Measurements from ENCODE around the gene CLTRN.

Gene CLTRN

DNA sequence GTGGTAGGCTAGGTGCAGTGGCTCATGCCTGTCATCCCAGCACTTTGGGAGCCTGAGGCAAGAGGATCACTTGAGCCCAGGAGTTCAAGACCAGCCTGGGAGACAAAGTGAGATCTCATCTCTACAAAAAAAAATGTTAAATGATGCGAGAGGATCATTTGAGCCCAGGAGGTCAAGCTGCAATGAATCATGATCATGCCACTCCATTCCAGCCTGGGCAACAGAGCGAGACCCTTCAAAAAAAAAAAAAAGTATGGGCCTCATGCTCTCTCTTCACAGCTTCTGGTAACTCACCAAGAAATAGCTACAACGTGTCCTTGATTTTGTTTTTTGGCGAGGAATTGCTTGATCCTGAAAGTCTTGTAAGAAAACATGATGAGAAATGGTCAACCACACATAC, 65.1 kb downstream of the CLTRN start:
- no peaks in the 10 kb centered on the region for H3K27me3 ChIP-seq (ENCODE audit: low read depth, low read length)

DNA sequence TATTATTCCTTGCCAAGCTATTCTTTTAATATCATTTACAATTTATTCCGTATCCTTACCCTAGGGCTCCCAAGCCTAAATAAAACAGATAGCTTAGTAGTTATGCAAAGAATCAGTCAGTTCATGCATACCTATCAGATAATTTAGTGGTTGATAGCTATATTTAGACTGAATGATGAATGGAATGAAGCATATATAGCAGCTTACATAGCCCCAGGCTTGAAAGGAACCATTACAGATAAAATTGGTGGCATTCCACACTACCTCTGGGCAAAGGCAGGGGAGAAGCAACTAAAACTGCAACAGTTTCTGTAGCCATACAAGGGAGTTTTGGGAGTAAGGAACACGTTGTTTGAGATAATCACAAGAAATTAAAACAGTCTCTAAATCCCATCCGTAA, 66.6 kb downstream of the CLTRN start:
- Histone ChIP-seq H3K9ac (ENCODE audit: low read length) (no peak overlapping the region), H3K27me3 (ENCODE audit: low read depth, low read length) (no peaks in the 10 kb centered on the region), H3K27ac (ENCODE audit: low read length) (no peak overlapping the region), H3K36me3 (replicated peaks; ENCODE audit: low read depth, low read length) (no peaks in the 10 kb centered on the region), H3K79me2 (ENCODE audit: low read length) (no peaks in the 10 kb centered on the region), H4K20me1 (ENCODE audit: insufficient read depth, low read length) (no peaks in the 10 kb centered on the region), H2AFZ (ENCODE audit: low read depth, low read length) (no peak overlapping the region), H3K4me3 (ENCODE audit: low read length) (no peak overlapping the region), H3K4me1 (ENCODE audit: low read length) (peaks cover 15% of the 10 kb centered on the region), H3K4me2 (ENCODE audit: low read length) (no peak overlapping the region), H3K9me3 (ENCODE audit: insufficient read depth, low read length) (no peaks in the 10 kb centered on the region)
- TF ChIP-seq EZH2phosphoT487 (IDR thresholded peaks at IDR 0.05; ENCODE audit: low read depth): no peak

More for the DNA sequence above, 65.1 kb downstream of the CLTRN start:
- H3K4me2 ChIP-seq (ENCODE audit: low read length): no peak overlapping the region
- H3K9ac ChIP-seq (ENCODE audit: low read length): no peak overlapping the region
- H3K79me2 ChIP-seq (ENCODE audit: low read length): no peaks in the 10 kb centered on the region
- H3K4me1 ChIP-seq (ENCODE audit: low read length): peaks cover 15% of the 10 kb centered on the region
- H2AFZ ChIP-seq (ENCODE audit: low read depth, low read length): no peak overlapping the region
- no peak overlapping the region for H3K4me3 ChIP-seq (ENCODE audit: low read length)
- H3K9me3 ChIP-seq (ENCODE audit: insufficient read depth, low read length): no peaks in the 10 kb centered on the region
- no peaks in the 10 kb centered on the region for H4K20me1 ChIP-seq (ENCODE audit: insufficient read depth, low read length)
- no peaks in the 10 kb centered on the region for H3K36me3 ChIP-seq (replicated peaks; ENCODE audit: low read depth, low read length)
- no peak overlapping the region for H3K27ac ChIP-seq (ENCODE audit: low read length)
- TF ChIP-seq EZH2phosphoT487 (IDR thresholded peaks at IDR 0.05; ENCODE audit: low read depth): no peak
- TF ChIP-seq, protein P1, sequence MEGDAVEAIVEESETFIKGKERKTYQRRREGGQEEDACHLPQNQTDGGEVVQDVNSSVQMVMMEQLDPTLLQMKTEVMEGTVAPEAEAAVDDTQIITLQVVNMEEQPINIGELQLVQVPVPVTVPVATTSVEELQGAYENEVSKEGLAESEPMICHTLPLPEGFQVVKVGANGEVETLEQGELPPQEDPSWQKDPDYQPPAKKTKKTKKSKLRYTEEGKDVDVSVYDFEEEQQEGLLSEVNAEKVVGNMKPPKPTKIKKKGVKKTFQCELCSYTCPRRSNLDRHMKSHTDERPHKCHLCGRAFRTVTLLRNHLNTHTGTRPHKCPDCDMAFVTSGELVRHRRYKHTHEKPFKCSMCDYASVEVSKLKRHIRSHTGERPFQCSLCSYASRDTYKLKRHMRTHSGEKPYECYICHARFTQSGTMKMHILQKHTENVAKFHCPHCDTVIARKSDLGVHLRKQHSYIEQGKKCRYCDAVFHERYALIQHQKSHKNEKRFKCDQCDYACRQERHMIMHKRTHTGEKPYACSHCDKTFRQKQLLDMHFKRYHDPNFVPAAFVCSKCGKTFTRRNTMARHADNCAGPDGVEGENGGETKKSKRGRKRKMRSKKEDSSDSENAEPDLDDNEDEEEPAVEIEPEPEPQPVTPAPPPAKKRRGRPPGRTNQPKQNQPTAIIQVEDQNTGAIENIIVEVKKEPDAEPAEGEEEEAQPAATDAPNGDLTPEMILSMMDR (IDR thresholded peaks at IDR 0.05; ENCODE audit: low read depth, low read length): no peak

DNA sequence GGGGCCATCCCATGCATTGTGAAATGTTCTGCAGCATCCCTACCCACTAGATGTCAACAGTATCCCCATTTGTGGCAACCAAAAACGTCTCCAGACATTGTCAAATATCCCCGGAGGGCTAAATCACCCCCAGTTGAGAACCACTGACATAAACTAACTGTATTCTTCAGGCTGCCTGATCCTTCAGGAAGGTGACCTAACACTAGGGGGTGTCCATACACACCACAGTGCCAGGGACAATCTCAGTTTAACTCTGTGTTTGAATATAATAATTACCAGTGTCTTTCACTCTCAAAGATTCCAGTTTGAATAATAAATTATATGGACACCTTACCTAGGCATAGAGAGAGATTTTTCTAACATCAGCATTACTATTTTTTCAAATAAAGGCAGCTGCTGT, 70.2 kb downstream of the CLTRN start:
- Histone ChIP-seq H3K4me3 (ENCODE audit: low read length) (no peak overlapping the region), H4K20me1 (ENCODE audit: insufficient read depth, low read length) (no peaks in the 10 kb centered on the region), H2AFZ (ENCODE audit: low read depth, low read length) (no peak overlapping the region), H3K27ac (ENCODE audit: low read length) (no peak overlapping the region), H3K4me2 (ENCODE audit: low read length) (no peak overlapping the region), H3K36me3 (replicated peaks; ENCODE audit: low read depth, low read length) (no peaks in the 10 kb centered on the region), H3K9me3 (ENCODE audit: insufficient read depth, low read length) (no peaks in the 10 kb centered on the region), H3K79me2 (ENCODE audit: low read length) (no peaks in the 10 kb centered on the region), H3K4me1 (ENCODE audit: low read length) (peaks cover 15% of the 10 kb centered on the region), H3K27me3 (ENCODE audit: low read depth, low read length) (no peaks in the 10 kb centered on the region), H3K9ac (ENCODE audit: low read length) (no peak overlapping the region)
- TF ChIP-seq, protein P1 (IDR thresholded peaks at IDR 0.05; ENCODE audit: low read depth, low read length): peak; percentile 36
- no peak for TF ChIP-seq EZH2phosphoT487 (IDR thresholded peaks at IDR 0.05; ENCODE audit: low read depth)

DNA sequence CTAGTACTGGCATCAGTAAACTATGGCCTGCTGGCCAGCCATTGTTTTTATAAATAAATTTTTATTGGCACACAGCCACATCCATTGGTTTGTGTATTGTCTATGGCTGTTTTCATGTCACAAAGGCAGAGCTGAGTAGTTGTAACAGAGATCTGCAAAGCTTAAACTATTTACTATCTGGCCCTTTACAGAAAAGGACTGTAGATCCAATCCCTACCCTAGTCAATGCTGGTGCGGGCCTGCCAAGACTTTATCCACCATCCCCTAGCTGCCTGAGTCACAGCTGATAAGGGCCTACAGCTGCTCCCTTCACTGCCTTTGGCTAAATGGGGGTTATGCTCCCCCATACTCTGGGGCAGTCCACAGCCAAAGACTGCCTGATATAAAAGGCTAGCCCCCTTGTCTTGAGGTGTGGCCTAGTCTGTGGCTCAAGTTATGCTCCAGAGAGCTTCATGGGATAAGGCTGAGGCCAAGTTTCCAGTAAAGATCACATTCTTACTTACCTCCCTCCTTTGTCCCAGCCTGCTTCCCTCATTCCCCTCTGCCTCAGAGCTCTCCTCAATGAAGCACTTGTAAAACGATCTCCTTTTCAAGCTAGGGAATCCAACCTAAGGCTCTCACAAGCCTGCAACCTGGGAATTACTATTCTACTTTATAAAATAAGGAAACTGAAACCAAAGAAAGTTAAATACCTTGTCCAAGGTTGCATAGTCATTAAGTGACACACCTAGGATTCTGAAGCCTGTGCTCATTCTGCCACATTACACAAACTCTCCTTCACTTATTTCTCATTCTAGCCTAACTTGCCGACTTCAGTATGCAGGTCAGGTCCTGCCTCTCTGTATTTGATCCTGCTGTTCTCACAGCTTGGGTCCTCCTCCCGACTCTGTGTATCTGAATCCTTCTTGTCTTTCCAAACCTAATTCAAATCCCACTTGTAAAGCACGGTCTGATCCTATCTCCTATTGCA, 84.5 kb downstream of the CLTRN start:
- H4K20me1 ChIP-seq (ENCODE audit: insufficient read depth, low read length): no peaks in the 10 kb centered on the region
- TF ChIP-seq EZH2phosphoT487 (IDR thresholded peaks at IDR 0.05; ENCODE audit: low read depth): no peak
- TF ChIP-seq, protein P1 (IDR thresholded peaks at IDR 0.05; ENCODE audit: low read depth, low read length): no peak
- H3K27me3 ChIP-seq (ENCODE audit: low read depth, low read length): no peaks in the 10 kb centered on the region
- no peak overlapping the region for H3K4me2 ChIP-seq (ENCODE audit: low read length)
- no peaks in the 10 kb centered on the region for H3K9me3 ChIP-seq (ENCODE audit: insufficient read depth, low read length)
- H3K4me3 ChIP-seq (ENCODE audit: low read length): no peak overlapping the region
- H2AFZ ChIP-seq (ENCODE audit: low read depth, low read length): no peak overlapping the region
- H3K27ac ChIP-seq (ENCODE audit: low read length): no peak overlapping the region
- no peak overlapping the region for H3K9ac ChIP-seq (ENCODE audit: low read length)
- H3K79me2 ChIP-seq (ENCODE audit: low read length): no peaks in the 10 kb centered on the region
- H3K4me1 ChIP-seq (ENCODE audit: low read length): no peaks in the 10 kb centered on the region
- no peaks in the 10 kb centered on the region for H3K36me3 ChIP-seq (replicated peaks; ENCODE audit: low read depth, low read length)
